HepG2 (cell line): ENCODE measurements around the gene KRT40. TPM values are rescaled to one million over a fixed set of nuclear protein-coding genes. Genes with fewer than 3 reads are reported as not detected.
A peak's percentile ranks its signal among the peaks of the same experiment; 100 is the strongest.

Experiments
- ESRRA ChIP-seq: sonication (generic); formaldehyde crosslinking; IDR thresholded peaks from 2 replicates; pipeline ENCODE4 v1.5.1; 2020; ENCODE audit warnings: mild to moderate bottlenecking, low read depth, missing genetic modification reagents
- GABPA ChIP-seq, 2 experiments: IDR thresholded peaks; 2 replicates each; pipeline ENCODE4 v1.6.1; 2011 to 2016; ENCODE audit warnings: low read depth in 2 of 2, low read length in 1 of 2, missing biosample characterization in 1 of 2, missing genetic modification characterization in 1 of 2
- NAIF1 ChIP-seq: sonication (generic); formaldehyde crosslinking; IDR thresholded peaks from 2 replicates; pipeline ENCODE4 v1.5.0; 2020; ENCODE audit warnings: mild to moderate bottlenecking, missing genetic modification reagents, borderline replicate concordance
- PAX8 ChIP-seq: sonication (generic); formaldehyde crosslinking; IDR thresholded peaks from 2 replicates; pipeline ENCODE4 v1.8.0; 2022; ENCODE audit warnings: mild to moderate bottlenecking, missing genetic modification reagents, borderline replicate concordance
- SP2 ChIP-seq: sonication (generic); formaldehyde crosslinking; IDR thresholded peaks from 2 replicates; pipeline ENCODE4 v1.5.1; 2020; ENCODE audit warnings: mild to moderate bottlenecking, missing genetic modification reagents
- ZNF101 ChIP-seq: sonication (generic); formaldehyde crosslinking; IDR thresholded peaks from 2 replicates; pipeline ENCODE4 v1.4.0; 2020; ENCODE audit warnings: mild to moderate bottlenecking, low read depth, missing genetic modification reagents, borderline replicate concordance
- ZNF251 ChIP-seq: sonication (generic); formaldehyde crosslinking; IDR thresholded peaks from 2 replicates; pipeline ENCODE4 v1.9.0; 2021; ENCODE audit warnings: mild to moderate bottlenecking, missing genetic modification reagents
- ZNF737 ChIP-seq: sonication (generic); formaldehyde crosslinking; IDR thresholded peaks from 2 replicates; pipeline ENCODE4 v1.5.0; 2020; ENCODE audit warnings: missing genetic modification reagents, mild to moderate bottlenecking, borderline replicate concordance
- polyA plus RNA-seq, 8 experiments: library from polyadenylated mRNA; depleted of rRNA in 3 of 8; stranded (reverse) in 7 of 8; unstranded in 1 of 8; fragments of >200 nt; fragmentation: Illumina TruSeq in 4 of 8; extraction: Trizol in 4 of 8; gene quantifications; 2 replicates each; pipeline versions ENCODE4 v1.2.1 to v1.2.3, GENCODE V29; 2011 to 2016; ENCODE audit warnings: low read depth in 4 of 8, missing spikeins in 1 of 8, mixed read lengths in 1 of 8; ENCODE audit not compliant: insufficient read depth in 1 of 8
- total RNA-seq, 5 experiments: library from RNA; depleted of rRNA; stranded (reverse); fragments of >200 nt; fragmentation: Illumina TruSeq; extraction: Trizol; gene quantifications; 2 replicates each; pipeline ENCODE4 v1.2.3, GENCODE V29; 2016; ENCODE audit warnings: low read depth in 1 of 5
- TF ChIP-seq, protein P1 (sequence below): sonication (generic); formaldehyde crosslinking; IDR thresholded peaks from one replicate; pipeline ENCODE4 v1.5.1; 2020; ENCODE audit warnings: mild to moderate bottlenecking, missing genetic modification reagents; ENCODE audit errors: not compliant biosample characterization
- TF ChIP-seq, protein P2 (sequence below): sonication (generic); formaldehyde crosslinking; IDR thresholded peaks from 2 replicates; pipeline ENCODE4 v1.8.0; 2022; ENCODE audit warnings: low read depth, missing genetic modification reagents
- TF ChIP-seq, protein P3 (sequence below): sonication (generic); formaldehyde crosslinking; conservative IDR thresholded peaks from 2 replicates; pipeline ENCODE4 v1.4.0; 2020; ENCODE audit warnings: missing genetic modification reagents
- TF ChIP-seq, protein P4 (sequence below): sonication (generic); formaldehyde crosslinking; IDR thresholded peaks from 2 replicates; pipeline ENCODE4 v1.8.1; 2023; ENCODE audit warnings: mild to moderate bottlenecking, inconsistent platforms, moderate library complexity, missing genetic modification reagents, borderline replicate concordance
- TF ChIP-seq, protein P5 (sequence below): sonication (generic); formaldehyde crosslinking; IDR thresholded peaks from 2 replicates; pipeline ENCODE4 v1.4.0; 2020; ENCODE audit warnings: mild to moderate bottlenecking, low read depth, missing genetic modification reagents

Gene KRT40
- total and polyA plus RNA-seq, 2 of the 13 experiments (the other 11 are each of a cell fraction or from before 2014, with no cell fraction given): not detected

DNA sequence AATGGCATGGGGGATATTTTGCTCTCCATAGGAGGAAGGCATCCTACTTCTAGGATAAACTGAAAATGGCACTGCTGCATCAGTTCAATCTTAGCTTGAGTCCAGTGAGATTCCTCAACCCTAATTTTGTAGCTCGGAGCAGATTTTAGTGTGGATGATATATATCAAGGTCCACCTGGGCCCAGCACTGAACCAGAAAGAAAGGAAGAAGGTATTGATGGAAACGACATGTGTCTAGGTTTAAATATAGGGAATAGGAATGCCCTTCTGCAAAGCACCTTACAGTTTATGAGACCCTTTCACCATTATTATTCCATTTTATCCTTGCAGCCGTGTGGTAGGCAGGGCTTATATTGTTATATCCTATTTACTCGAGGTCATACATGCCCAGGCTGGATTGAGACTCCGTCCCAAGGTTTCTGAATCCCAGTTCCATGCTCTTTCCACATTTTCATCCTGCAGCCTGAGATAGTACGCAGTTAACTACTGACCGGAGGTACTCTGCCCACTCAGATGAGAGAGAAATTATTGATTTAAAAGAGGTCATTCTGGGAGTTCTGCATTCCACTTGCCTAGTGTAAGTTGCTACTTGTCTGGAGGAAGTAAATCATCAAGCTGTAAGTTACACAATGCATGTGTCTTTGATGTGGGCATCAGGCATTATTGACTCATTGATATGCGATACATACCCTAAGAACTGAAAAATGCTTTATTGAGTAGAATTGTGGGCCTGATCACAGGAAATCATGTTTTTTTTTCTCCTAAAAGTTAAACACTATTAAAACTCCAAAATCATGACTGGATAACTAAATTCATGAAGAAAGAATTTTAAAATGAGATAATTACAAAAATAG, 27.5 kb downstream of the KRT40 start (continued):
- TF ChIP-seq, protein P1, sequence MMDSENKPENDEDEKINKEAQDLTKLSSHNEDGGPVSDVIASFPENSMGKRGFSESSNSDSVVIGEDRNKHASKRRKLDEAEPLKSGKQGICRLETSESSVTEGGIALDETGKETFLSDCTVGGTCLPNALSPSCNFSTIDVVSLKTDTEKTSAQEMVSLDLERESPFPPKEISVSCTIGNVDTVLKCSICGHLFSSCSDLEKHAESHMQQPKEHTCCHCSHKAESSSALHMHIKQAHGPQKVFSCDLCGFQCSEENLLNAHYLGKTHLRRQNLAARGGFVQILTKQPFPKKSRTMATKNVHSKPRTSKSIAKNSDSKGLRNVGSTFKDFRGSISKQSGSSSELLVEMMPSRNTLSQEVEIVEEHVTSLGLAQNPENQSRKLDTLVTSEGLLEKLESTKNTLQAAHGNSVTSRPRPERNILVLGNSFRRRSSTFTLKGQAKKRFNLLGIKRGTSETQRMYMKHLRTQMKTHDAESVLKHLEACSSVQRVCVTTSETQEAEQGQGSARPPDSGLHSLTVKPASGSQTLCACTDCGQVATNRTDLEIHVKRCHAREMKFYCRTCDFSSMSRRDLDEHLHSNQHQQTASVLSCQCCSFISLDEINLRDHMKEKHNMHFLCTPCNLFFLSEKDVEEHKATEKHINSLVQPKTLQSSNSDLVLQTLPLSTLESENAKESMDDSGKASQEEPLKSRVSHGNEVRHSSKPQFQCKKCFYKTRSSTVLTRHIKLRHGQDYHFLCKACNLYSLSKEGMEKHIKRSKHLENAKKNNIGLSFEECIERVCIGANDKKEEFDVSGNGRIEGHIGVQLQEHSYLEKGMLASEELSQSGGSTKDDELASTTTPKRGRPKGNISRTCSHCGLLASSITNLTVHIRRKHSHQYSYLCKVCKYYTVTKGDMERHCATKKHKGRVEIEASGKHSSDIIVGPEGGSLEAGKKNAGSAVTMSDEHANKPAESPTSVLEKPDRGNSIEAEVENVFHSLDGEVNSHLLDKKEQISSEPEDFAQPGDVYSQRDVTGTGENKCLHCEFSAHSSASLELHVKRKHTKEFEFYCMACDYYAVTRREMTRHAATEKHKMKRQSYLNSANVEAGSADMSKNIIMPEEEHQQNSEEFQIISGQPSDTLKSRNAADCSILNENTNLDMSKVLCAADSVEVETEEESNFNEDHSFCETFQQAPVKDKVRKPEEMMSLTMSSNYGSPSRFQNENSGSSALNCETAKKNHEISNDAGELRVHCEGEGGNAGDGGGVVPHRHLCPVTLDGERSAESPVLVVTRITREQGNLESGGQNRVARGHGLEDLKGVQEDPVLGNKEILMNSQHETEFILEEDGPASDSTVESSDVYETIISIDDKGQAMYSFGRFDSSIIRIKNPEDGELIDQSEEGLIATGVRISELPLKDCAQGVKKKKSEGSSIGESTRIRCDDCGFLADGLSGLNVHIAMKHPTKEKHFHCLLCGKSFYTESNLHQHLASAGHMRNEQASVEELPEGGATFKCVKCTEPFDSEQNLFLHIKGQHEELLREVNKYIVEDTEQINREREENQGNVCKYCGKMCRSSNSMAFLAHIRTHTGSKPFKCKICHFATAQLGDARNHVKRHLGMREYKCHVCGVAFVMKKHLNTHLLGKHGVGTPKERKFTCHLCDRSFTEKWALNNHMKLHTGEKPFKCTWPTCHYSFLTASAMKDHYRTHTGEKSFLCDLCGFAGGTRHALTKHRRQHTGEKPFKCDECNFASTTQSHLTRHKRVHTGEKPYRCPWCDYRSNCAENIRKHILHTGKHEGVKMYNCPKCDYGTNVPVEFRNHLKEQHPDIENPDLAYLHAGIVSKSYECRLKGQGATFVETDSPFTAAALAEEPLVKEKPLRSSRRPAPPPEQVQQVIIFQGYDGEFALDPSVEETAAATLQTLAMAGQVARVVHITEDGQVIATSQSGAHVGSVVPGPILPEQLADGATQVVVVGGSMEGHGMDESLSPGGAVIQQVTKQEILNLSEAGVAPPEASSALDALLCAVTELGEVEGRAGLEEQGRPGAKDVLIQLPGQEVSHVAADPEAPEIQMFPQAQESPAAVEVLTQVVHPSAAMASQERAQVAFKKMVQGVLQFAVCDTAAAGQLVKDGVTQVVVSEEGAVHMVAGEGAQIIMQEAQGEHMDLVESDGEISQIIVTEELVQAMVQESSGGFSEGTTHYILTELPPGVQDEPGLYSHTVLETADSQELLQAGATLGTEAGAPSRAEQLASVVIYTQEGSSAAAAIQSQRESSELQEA (CRISPR knock-in tag): no peak
- 0 out of 2 replicates have a peak, but pooled peaks have one; percentile 54 for TF ChIP-seq ZNF101 (CRISPR knock-in tag)
- no peak for TF ChIP-seq SP2 (CRISPR knock-in tag)
- TF ChIP-seq, protein P2, sequence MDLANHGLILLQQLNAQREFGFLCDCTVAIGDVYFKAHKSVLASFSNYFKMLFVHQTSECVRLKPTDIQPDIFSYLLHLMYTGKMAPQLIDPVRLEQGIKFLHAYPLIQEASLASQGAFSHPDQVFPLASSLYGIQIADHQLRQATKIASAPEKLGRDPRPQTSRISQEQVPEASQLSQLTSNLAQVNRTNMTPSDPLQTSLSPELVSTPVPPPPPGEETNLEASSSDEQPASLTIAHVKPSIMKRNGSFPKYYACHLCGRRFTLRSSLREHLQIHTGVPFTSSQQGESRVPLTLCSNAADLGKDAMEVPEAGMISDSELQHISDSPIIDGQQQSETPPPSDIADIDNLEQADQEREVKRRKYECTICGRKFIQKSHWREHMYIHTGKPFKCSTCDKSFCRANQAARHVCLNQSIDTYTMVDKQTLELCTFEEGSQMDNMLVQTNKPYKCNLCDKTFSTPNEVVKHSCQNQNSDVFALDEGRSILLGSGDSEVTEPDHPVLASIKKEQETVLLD (CRISPR knock-in tag): no peak
- TF ChIP-seq, protein P3, sequence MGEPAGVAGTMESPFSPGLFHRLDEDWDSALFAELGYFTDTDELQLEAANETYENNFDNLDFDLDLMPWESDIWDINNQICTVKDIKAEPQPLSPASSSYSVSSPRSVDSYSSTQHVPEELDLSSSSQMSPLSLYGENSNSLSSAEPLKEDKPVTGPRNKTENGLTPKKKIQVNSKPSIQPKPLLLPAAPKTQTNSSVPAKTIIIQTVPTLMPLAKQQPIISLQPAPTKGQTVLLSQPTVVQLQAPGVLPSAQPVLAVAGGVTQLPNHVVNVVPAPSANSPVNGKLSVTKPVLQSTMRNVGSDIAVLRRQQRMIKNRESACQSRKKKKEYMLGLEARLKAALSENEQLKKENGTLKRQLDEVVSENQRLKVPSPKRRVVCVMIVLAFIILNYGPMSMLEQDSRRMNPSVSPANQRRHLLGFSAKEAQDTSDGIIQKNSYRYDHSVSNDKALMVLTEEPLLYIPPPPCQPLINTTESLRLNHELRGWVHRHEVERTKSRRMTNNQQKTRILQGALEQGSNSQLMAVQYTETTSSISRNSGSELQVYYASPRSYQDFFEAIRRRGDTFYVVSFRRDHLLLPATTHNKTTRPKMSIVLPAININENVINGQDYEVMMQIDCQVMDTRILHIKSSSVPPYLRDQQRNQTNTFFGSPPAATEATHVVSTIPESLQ (CRISPR knock-in tag): no peak
- TF ChIP-seq PAX8 (CRISPR knock-in tag): no peak; the same call in 1 of the 2 replicates
- TF ChIP-seq ZNF737 (CRISPR knock-in tag): no peak
- TF ChIP-seq, protein P4, sequence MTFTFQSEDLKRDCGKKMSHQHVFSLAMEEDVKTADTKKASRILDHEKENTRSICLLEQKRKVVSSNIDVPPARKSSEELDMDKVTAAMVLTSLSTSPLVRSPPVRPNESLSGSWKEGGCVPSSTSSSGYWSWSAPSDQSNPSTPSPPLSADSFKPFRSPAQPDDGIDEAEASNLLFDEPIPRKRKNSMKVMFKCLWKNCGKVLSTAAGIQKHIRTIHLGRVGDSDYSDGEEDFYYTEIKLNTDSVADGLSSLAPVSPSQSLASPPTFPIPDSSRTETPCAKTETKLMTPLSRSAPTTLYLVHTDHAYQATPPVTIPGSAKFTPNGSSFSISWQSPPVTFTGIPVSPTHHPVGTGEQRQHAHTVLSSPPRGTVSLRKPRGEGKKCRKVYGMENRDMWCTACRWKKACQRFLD (CRISPR knock-in tag): no peak
- TF ChIP-seq ESRRA (CRISPR knock-in tag): peak; percentile 86
- no peak for TF ChIP-seq ZNF251 (CRISPR knock-in tag)
- no peak for TF ChIP-seq NAIF1 (CRISPR knock-in tag)
- TF ChIP-seq, protein P5, sequence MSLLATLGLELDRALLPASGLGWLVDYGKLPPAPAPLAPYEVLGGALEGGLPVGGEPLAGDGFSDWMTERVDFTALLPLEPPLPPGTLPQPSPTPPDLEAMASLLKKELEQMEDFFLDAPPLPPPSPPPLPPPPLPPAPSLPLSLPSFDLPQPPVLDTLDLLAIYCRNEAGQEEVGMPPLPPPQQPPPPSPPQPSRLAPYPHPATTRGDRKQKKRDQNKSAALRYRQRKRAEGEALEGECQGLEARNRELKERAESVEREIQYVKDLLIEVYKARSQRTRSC: no peak
- TF ChIP-seq GABPA (IDR thresholded peaks at IDR 0.05; ENCODE audit: low read depth, low read length): no peak
- peak; percentile 80 for TF ChIP-seq GABPA (CRISPR knock-in tag; IDR thresholded peaks at IDR 0.05; ENCODE audit: low read depth)
